ENCODE results near the gene SERPIND1. TPM values are rescaled to one million over a fixed set of nuclear protein-coding genes. Genes with fewer than 3 reads are reported as not detected.
A peak's percentile ranks its signal among the peaks of the same experiment; 100 is the strongest.

SERPIND1 gene
- total RNA-seq, 4 donors from 2014 or later = 0.46 to 0.83 (median 0.50) TPM; not detected in 1

- Histone ChIP-seq H3K4me3 (no peak overlapping the region), H3K27me3 (no peaks in the 10 kb centered on the region), H3K36me3 (peaks cover 44 to 73% (median 59%) of the 10 kb centered on the region in 4 donors), H3K4me1 (peaks cover 0 to 4% (median 0%) of the 10 kb centered on the region in 4 donors), H3K9me3 (no peaks in the 10 kb centered on the region), H3K27ac (replicated peaks in 1 of 4) (no peak overlapping the region)
- intact Hi-C loops (cut with DNase I) = no loop called here
- no peak for DNase-seq (ENCODE audit: extremely low spot score)
- TF ChIP-seq POLR2AphosphoS5 (IDR thresholded peaks at IDR 0.05) = no peak
- TF ChIP-seq POLR2A (IDR thresholded peaks at IDR 0.05; ENCODE audit: low read depth) = no peak
- TF ChIP-seq, protein P1, sequence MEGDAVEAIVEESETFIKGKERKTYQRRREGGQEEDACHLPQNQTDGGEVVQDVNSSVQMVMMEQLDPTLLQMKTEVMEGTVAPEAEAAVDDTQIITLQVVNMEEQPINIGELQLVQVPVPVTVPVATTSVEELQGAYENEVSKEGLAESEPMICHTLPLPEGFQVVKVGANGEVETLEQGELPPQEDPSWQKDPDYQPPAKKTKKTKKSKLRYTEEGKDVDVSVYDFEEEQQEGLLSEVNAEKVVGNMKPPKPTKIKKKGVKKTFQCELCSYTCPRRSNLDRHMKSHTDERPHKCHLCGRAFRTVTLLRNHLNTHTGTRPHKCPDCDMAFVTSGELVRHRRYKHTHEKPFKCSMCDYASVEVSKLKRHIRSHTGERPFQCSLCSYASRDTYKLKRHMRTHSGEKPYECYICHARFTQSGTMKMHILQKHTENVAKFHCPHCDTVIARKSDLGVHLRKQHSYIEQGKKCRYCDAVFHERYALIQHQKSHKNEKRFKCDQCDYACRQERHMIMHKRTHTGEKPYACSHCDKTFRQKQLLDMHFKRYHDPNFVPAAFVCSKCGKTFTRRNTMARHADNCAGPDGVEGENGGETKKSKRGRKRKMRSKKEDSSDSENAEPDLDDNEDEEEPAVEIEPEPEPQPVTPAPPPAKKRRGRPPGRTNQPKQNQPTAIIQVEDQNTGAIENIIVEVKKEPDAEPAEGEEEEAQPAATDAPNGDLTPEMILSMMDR (IDR thresholded peaks at IDR 0.05) = no peak
- no peak for TF ChIP-seq EP300 (IDR thresholded peaks at IDR 0.05)
- 89% methylated on average over 2 of the region's 2 CpGs for WGBS
These were observed 33.5 kb upstream of the SERPIND1 start for GRCh38 chr22:20740222-20740951.

DNA sequence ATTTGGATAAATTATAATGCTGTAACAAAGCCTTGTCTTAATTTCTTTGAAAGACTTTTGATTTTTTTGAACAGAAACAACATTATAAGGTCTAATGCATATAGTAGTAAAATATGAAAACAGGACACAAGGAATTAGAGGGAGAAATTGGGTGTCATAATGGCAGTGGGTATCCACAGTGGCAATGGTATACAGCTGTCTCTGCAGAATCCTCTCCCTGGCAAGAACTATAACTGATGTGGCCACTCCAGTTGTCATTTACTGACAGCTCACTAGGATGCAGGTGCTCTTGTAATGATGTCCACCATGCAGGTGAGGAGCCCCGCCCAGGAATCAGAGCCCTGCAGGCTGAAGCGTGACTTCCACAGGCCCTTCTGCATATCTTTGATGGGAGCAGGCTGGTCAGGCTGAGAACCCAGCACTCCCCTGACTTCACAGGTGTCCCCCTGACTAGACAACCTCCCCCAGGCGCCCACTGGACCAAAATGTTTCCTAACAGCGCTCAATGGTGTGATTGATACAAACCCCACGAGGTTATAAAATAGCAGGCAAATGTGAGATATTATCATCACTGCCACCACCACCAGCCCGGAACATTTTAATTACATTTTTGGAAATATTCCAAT lies 32.8 kb upstream of the SERPIND1 start:
- intact Hi-C loops (cut with DNase I) = no loop called here
- no peaks in the 10 kb centered on the region for H3K27me3 ChIP-seq
- whole genome bisulfite sequencing = 76% methylated on average over 4 of the region's 6 CpGs
- H3K27ac ChIP-seq (replicated peaks in 1 of 4) = no peak overlapping the region
- TF ChIP-seq POLR2A (IDR thresholded peaks at IDR 0.05; ENCODE audit: low read depth) (no peak), POLR2AphosphoS5 (IDR thresholded peaks at IDR 0.05) (no peak), EP300 (IDR thresholded peaks at IDR 0.05) (no peak)
- TF ChIP-seq, protein P1 (IDR thresholded peaks at IDR 0.05) = no peak
- no peak overlapping the region for H3K4me3 ChIP-seq
- DNase-seq (ENCODE audit: extremely low spot score) = no peak
- H3K36me3 ChIP-seq = peaks cover 45 to 77% (median 61%) of the 10 kb centered on the region in 4 donors
- no peaks in the 10 kb centered on the region for H3K9me3 ChIP-seq
- peaks cover 0 to 4% (median 0%) of the 10 kb centered on the region in 4 donors for H3K4me1 ChIP-seq

DNA sequence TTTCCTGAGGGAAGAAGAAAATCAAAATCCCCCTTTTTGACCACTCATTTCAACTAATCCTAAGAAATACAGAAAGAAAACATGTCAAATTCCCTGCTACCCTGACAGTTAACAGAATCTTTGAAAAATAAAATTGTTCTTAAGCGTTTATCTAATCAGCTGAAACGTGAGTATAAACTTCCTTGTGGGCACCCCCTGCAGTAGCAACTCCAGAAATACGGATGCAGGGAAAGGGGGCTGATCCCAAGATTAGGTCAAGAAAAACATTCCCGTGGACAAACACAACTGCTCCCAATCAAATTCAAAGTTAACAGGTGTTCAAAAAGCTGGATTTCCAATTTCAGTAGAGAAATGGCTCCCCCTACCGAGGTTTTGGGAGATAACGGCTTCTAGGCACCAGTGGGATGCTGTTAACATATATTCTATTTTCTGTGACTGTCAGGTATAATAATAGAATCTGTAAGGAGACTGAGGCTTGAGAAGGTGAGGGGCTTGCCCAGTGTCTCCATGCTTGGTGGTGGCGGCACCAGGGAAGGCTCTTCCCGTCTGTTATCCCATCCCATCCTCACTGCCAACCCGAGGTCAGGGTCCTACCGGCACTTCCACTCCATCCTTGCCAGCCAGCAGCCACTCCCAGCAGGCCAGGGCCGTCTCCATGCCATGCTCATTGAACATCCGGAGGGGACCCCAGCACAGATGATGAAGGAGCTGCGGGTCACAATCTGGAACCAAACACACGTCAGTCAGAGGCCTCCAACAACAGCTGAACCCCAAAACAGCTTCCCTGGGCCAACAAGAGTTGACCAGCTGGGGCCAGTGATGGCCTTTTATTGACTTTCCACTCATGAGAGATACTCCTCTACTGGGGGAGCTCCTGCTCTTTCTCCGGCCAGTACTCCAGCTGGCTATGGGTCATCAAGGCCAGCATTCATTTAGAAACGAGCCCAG lies 32.0 kb upstream of the SERPIND1 start:
- Histone ChIP-seq H3K4me1 (peaks cover 0 to 4% (median 0%) of the 10 kb centered on the region in 4 donors), H3K27ac (replicated peaks in 1 of 4) (no peak overlapping the region), H3K9me3 (no peaks in the 10 kb centered on the region), H3K27me3 (no peaks in the 10 kb centered on the region), H3K36me3 (peaks cover 50 to 78% (median 64%) of the 10 kb centered on the region in 4 donors), H3K4me3 (no peak overlapping the region)
- intact Hi-C loops (cut with DNase I) = no loop called here
- WGBS = 71% methylated on average over 14 of the region's 16 CpGs
- DNase-seq (ENCODE audit: extremely low spot score) = no peak
- no peak for TF ChIP-seq EP300 (IDR thresholded peaks at IDR 0.05)
- no peak for TF ChIP-seq POLR2A (IDR thresholded peaks at IDR 0.05; ENCODE audit: low read depth)
- TF ChIP-seq, protein P1 (IDR thresholded peaks at IDR 0.05) = peak; percentile 39 to 53 (median 43)
- TF ChIP-seq POLR2AphosphoS5 (IDR thresholded peaks at IDR 0.05) = no peak

- no peak overlapping the region for H3K4me3 ChIP-seq
- H3K4me1 ChIP-seq = peaks cover 0 to 5% (median under 1%) of the 10 kb centered on the region in 4 donors
- 50% methylated on average over 2 of the region's 2 CpGs for WGBS
- intact Hi-C loops (cut with DNase I) = no loop called here
- no peaks in the 10 kb centered on the region for H3K27me3 ChIP-seq
- peaks cover 55 to 86% (median 71%) of the 10 kb centered on the region in 4 donors for H3K36me3 ChIP-seq
- DNase-seq (ENCODE audit: extremely low spot score) = no peak
- H3K27ac ChIP-seq (replicated peaks in 1 of 4) = no peak overlapping the region
- TF ChIP-seq POLR2AphosphoS5 (IDR thresholded peaks at IDR 0.05) = no peak
- TF ChIP-seq, protein P1 (IDR thresholded peaks at IDR 0.05) = no peak
- TF ChIP-seq EP300 (IDR thresholded peaks at IDR 0.05) = no peak
- TF ChIP-seq POLR2A (IDR thresholded peaks at IDR 0.05; ENCODE audit: low read depth) = no peak
- no peaks in the 10 kb centered on the region for H3K9me3 ChIP-seq
These were observed 31.1 kb upstream of the SERPIND1 start for GRCh38 chr22:20742764-20743163.

Measured in esophagus muscularis mucosa (tissue), 4 donors.